ENCODE data around the gene EXOC7.

Gene EXOC7

DNA sequence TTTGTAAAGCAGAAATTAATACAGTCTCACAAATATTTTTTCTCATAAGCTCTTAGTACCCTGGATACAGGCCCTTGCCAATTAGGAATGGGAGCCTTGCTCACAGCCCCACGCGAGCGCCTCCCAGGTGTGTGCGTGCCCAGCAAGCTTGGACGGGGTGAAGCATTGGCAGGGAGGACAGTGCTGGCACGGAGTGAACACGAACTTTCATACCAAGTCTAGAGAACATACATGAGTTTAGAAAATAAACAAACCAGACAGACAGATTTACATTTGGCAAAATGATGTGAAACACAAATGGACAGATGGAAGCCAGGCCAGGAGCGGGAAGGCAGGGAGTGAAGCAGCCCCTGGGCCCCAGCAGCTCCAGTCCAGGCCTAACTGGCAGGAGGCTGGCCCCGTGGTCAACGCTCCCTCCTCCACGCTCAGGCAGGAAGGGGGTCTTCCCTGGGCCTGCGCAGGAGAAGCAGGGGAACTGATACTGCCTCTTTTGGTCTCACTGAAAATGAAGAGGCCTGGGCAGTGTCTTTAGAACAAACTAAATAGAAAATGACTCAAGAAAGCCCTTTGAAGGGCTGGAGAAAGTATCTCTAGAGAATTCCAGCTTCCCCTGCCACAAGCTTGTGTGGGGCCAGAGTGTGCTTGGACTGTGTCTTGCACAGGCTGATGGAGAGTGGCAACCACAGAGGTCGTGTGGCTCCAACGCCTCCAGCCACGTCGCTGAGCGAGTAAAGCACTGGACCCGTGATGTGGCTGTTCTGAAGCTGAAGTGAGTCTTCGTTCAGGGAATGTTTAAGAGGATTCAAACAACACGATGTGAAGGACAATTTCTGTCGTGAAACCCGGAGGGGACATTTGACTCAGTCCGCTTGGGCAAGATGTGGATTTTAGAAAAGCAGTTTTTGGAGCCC, 47.4 kb upstream of the EXOC7 start:
- TF ChIP-seq CEBPB (IDR thresholded peaks at IDR 0.05) (no peak), TCF12 (IDR thresholded peaks at IDR 0.05; ENCODE audit: low read depth) (no peak), USF1 (IDR thresholded peaks at IDR 0.05) (no peak), EP300 (IDR thresholded peaks at IDR 0.05; ENCODE audit: borderline replicate concordance) (no peak), CREB1 (IDR thresholded peaks at IDR 0.05; ENCODE audit: low read depth) (no peak), YY1 (IDR thresholded peaks at IDR 0.05; ENCODE audit: low read depth) (no peak)
- TF ChIP-seq, protein P1, sequence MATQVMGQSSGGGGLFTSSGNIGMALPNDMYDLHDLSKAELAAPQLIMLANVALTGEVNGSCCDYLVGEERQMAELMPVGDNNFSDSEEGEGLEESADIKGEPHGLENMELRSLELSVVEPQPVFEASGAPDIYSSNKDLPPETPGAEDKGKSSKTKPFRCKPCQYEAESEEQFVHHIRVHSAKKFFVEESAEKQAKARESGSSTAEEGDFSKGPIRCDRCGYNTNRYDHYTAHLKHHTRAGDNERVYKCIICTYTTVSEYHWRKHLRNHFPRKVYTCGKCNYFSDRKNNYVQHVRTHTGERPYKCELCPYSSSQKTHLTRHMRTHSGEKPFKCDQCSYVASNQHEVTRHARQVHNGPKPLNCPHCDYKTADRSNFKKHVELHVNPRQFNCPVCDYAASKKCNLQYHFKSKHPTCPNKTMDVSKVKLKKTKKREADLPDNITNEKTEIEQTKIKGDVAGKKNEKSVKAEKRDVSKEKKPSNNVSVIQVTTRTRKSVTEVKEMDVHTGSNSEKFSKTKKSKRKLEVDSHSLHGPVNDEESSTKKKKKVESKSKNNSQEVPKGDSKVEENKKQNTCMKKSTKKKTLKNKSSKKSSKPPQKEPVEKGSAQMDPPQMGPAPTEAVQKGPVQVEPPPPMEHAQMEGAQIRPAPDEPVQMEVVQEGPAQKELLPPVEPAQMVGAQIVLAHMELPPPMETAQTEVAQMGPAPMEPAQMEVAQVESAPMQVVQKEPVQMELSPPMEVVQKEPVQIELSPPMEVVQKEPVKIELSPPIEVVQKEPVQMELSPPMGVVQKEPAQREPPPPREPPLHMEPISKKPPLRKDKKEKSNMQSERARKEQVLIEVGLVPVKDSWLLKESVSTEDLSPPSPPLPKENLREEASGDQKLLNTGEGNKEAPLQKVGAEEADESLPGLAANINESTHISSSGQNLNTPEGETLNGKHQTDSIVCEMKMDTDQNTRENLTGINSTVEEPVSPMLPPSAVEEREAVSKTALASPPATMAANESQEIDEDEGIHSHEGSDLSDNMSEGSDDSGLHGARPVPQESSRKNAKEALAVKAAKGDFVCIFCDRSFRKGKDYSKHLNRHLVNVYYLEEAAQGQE (IDR thresholded peaks at IDR 0.05; ENCODE audit: low read depth): no peak

DNA sequence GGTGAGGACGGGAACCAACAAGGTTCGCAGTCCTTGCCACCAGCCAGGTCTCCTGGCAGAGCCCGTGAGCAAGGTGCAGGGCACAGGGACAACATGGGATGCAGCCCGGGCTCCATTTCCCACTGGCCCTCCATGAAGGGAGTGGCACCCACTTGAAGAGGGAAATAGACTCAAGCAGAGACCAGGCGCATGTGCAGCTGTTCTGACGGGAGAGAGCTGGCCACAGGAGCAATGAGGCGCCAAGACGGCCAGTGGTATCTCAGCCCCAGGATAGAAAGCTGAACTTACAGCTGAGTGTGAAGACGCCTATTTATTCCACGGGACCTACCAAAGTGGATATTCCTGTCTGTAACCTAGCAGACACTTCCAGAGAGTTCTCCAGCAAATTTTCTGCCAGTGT, 45.6 kb upstream of the EXOC7 start:
- TF ChIP-seq NFIC (IDR thresholded peaks at IDR 0.05) (no peak), ZBTB7A (IDR thresholded peaks at IDR 0.05; ENCODE audit: low read depth) (no peak), EP300 (IDR thresholded peaks at IDR 0.05; ENCODE audit: borderline replicate concordance) (no peak), CREB1 (IDR thresholded peaks at IDR 0.05; ENCODE audit: low read depth) (no peak), TAF1 (IDR thresholded peaks at IDR 0.05; ENCODE audit: low read depth) (no peak), FOXM1 (IDR thresholded peaks at IDR 0.05; ENCODE audit: borderline replicate concordance, low read depth) (no peak), YY1 (IDR thresholded peaks at IDR 0.05; ENCODE audit: low read depth) (no peak)
- TF ChIP-seq, protein P1 (IDR thresholded peaks at IDR 0.05; ENCODE audit: low read depth): no peak

DNA sequence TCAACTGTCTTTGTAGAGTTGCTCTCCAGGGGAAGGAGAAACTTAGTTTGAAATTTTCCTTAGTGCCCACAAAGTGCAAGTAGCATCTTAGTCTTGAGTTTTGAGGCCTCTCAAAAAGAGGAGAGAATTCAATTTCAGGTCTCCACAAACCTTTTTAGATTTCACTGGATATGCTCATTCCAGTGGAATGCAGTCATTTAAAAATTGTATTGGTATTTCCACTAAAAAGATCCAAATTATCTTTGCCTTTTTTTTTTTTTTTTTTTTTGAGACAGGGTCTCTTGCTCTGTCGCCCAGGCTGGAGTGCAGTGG, 44.4 kb upstream of the EXOC7 start:
- no peak for TF ChIP-seq TCF12 (IDR thresholded peaks at IDR 0.05; ENCODE audit: low read depth)
- TF ChIP-seq EP300 (IDR thresholded peaks at IDR 0.05; ENCODE audit: borderline replicate concordance): no peak
- no peak for TF ChIP-seq USF1 (IDR thresholded peaks at IDR 0.05)
- TF ChIP-seq CREB1 (IDR thresholded peaks at IDR 0.05; ENCODE audit: low read depth): no peak
- TF ChIP-seq, protein P1 (IDR thresholded peaks at IDR 0.05; ENCODE audit: low read depth): no peak
- TF ChIP-seq NFIC (IDR thresholded peaks at IDR 0.05): no peak
- no peak for TF ChIP-seq YY1 (IDR thresholded peaks at IDR 0.05; ENCODE audit: low read depth)
- no peak for TF ChIP-seq FOXM1 (IDR thresholded peaks at IDR 0.05; ENCODE audit: borderline replicate concordance, low read depth)
- no peak for TF ChIP-seq MAX (IDR thresholded peaks at IDR 0.05)
- TF ChIP-seq CEBPB (IDR thresholded peaks at IDR 0.05): no peak
- TF ChIP-seq TAF1 (IDR thresholded peaks at IDR 0.05; ENCODE audit: low read depth): no peak
- TF ChIP-seq EGR1 (IDR thresholded peaks at IDR 0.05): no peak
- no peak for TF ChIP-seq TEAD4 (IDR thresholded peaks at IDR 0.05)
- TF ChIP-seq ZBTB7A (IDR thresholded peaks at IDR 0.05; ENCODE audit: low read depth): no peak
- no peak for TF ChIP-seq RAD21 (IDR thresholded peaks at IDR 0.05; ENCODE audit: low read depth)

DNA sequence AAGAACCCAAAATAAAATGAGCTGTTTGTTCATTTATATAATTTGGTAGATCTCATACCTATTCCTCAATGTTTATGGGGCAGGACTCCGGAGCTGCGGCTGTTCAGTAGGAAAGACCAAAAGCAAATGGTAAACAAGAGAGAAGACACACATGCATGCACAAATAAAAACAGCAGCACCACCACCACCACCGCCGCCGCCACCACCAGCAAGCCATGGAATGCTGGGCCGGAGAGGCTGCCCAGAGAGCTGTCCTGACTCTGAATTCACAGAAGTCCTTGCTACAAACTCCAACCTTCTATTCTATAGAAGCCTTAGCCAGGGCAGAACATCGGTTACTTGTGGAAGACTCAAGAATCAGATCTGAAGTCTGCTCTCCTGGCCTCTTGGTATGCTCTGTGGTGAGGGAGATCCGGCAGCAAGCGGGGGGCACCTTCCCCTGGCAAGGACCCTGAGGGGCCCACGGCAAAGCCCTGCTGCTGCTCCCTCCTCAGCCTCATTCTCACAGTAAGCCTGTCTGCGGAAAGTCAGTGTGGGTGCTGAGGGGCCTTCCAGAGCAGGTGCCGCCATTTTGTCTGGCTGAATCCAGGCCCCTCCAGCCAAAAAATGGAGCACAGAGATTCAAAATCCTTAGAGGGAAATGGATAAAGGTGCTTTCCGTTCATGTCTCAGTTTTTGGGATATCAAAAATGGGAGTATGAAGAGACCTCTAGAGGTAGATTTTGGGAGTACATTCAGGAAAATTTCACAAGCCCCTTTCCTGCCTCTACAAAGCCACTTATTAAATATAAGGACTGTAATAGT, 43.8 kb upstream of the EXOC7 start:
- TF ChIP-seq NFIC (IDR thresholded peaks at IDR 0.05): no peak
- TF ChIP-seq RAD21 (IDR thresholded peaks at IDR 0.05; ENCODE audit: low read depth): peak; percentile 69

Data from Ishikawa (cell line).